Daoy (cell line): Measurements from ENCODE around the gene CELF5. TPM values are rescaled to one million over a fixed set of nuclear protein-coding genes. Genes with fewer than 3 reads are reported as not detected.
"Not testable (repeated sequence)": the region's sequence is repeated elsewhere in the genome, so short reads cannot be mapped to it uniquely, and the experiment has no call there.

ENCODE experiments used
- DNase-seq: peaks from one replicate; pipeline ENCODE4 v3.0.0-alpha.2; 2015; ENCODE audit warnings: low read depth
- total RNA-seq: library from RNA; depleted of rRNA; stranded (reverse); fragments of >200 nt; shearing (Covaris generic); gene quantifications from 2 replicates; pipeline ENCODE4 v1.2.3, GENCODE V29; 2014

The CELF5 gene
- total RNA-seq, 1 experiment from 2014 or later, result 0.06 TPM

DNA sequence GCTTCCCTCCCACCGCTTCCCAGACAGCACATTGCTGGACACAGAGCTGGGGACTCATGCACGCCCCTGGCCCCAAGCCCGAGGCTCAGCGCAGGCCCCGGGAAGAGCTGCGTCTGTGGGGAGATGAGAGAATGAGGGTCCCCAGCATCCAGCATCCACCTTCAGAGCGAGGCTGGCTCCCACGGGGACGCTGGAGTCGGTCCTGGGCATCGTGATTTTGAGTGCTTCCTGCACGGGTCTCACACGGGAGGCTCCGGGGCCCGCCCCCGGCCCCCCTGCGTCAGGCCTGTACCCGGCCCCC, 34.0 kb upstream of the CELF5 start:
- no peak for DNase-seq

DNA sequence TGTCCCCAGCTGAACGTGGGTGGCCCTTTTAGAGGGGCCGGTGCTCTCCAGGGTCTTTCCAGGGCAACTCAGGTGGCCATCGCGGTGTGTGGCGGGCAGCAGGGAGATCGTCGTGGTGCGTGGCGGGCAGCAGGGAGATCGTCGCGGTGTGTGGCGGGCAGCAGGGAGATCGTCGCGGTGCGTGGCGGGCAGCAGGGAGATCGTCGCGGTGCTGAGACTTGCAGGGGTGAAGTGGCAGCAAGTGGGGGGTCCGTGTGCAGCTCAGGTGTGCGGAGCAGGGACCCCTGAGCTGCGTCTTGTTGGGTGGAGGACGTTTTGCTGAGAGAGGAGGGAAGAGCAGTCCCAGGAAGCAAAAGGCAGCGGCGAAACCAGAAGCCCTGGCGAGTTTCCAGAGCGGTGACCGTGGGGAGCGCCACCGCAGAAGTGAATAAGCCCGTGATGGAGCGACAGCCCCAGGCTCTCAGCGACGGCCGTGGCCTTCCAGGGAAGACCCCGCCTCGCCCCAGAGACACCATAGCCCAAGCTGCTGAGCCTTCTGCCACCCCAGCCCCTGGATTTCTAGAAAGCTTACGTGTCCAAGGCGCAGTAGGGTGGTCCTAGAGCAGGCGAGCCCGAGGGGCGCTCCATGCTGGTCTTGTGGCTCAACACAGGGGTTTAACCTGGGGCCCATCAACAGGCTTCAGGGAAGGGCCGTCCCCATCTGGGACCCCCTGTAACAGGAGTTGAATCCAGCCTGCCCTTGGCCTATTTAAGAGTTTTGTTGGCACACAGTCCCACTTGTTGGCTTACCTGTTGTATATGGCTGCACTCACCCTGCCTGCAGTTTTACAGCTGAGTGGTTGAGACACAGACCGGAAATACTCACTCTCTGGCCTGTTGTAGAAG, 33.3 kb upstream of the CELF5 start:
- DNase-seq, result no peak

DNA sequence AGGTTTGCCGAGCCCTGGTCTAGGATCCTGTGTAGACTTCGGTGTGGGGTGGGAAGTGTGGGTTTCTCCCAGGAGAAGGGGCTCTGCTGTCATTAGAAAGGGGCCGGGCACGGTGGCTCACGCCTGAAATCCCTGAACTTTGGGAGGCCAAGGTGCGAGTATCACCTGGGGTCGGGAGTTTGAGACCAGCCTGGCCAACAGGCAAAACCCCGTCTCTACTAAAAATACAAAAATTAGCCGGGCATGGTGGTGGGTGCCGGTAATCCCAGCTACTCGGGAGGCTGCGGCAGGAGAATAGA, 32.7 kb upstream of the CELF5 start:
- not testable (repeated sequence) for DNase-seq

DNA sequence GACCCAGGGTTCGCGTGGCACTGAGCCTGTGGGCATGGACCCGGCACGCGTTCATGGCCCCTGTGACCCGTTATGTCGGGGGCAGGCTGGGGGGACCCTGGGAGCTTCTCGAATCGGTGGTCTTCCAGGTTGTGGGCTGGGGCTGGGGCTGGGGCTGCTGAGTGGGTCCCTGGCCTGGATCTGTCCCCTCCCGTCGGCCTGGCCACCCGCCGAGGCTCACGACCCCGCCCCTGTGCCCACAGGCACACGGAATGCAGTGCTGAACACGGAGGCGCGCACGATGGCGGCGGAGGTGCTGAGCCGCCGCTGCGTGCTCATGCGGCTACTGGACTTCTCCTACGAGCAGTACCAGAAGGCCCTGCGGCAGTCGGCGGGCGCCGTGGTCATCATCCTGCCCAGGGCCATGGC, 32.2 kb upstream of the CELF5 start:
- DNase-seq, result no peak

DNA sequence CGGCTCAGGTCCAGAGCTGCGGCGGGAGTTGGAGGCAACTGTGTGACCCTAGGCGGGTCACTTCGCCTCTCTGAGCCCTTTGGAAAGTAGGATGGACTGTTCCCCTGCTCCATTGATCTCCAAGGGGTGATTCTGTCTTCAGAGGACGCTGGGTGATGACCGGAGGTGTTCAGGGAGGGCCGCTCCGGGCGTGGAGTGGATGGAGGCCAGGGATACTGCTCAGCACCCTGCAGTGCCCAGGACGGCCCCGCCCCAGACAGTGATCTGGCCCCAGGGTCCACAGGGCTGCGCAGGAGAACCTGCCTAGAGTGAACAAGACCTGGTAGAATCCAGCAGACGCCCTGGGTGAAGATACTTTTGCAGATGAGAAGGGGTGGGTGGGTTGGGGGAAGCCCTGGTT, 31.8 kb upstream of the CELF5 start:
- no peak for DNase-seq

DNA sequence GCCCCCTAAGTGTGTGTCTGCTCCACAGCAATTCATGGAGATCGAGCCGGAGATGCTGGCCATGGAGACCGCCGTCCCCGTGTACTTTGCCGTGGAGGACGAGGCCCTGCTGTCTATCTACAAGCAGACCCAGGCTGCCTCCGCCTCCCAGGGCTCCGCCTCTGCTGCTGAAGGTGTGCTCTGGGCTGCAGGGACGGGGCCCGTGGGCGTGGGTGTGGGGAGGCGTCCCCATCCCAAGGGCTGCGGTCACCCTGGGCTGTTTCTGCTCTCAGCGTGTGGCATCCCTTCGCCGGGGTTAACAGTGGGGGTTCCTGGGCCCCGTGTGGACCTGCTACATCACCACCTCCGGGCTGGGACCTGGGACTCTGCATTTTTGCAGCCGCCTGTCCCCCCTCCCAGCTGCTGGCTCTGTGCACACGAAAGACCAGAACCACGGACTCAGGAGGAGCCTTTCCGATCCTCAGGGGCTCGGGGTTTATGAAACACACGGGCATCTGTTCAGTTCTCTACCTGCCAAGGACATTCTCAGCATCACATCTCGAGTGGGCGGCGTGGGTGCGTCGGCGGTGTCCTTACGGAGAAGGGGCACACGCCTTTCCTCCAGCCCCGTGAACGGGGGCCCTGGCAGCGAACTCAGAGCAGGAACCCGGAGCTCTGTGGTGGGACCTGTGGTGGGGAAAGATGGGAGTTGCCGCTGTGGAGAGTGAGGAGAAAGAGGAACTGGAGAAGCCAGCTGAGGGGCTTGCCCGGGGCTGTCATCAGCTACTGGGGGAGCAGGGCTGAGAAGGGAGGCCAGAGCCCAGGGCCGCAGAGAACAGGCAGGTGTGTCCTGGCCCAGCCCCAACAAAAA, 31.0 kb upstream of the CELF5 start:
- no peak for DNase-seq

DNA sequence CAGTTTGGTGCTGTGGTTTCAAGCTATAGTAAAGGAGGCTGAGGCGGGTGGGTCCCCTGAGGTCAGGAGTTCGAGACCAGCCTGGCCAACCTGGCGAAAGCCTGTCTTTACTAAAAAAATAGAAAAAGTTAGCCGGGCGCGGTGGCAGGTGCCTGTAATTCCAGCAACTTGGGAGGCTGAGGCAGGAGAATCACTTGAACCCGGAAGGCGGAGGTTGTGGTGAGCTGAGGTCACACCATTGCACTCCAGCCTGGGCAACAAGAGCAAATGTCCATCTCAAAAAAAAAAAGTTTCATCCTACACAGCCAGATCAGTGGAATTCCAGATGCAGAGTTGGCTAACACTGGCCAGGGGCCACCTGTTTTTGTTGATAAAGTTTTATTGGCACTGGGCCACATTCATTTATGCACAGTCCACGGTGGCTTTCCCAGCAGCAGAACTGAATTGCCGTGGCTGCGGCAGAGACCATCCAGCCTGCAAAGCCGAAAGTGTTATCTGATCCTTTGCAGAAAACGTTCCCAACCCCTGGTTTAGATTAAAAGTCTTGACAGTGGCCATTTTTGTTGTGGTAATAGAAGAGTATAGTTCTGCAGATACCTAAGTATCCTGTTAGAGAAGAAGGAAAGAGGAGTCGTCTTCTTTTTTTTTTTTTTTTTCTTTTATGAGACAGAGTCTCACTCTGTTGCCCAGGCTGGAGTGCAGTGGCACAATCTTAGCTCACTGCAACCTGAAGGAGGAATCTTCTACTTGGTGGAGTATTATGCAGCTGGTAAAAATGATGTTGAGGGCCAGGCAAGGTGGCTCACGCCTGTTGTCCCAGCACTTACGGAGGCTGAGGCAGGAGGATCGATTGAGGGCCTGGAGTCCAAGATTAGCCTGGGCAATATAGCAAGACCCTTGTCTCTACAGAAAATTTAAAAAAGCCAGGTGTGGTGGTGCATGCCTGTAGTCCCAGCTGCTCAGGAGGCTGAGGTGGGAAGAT, 30.1 kb upstream of the CELF5 start:
- DNase-seq, result no peak

DNA sequence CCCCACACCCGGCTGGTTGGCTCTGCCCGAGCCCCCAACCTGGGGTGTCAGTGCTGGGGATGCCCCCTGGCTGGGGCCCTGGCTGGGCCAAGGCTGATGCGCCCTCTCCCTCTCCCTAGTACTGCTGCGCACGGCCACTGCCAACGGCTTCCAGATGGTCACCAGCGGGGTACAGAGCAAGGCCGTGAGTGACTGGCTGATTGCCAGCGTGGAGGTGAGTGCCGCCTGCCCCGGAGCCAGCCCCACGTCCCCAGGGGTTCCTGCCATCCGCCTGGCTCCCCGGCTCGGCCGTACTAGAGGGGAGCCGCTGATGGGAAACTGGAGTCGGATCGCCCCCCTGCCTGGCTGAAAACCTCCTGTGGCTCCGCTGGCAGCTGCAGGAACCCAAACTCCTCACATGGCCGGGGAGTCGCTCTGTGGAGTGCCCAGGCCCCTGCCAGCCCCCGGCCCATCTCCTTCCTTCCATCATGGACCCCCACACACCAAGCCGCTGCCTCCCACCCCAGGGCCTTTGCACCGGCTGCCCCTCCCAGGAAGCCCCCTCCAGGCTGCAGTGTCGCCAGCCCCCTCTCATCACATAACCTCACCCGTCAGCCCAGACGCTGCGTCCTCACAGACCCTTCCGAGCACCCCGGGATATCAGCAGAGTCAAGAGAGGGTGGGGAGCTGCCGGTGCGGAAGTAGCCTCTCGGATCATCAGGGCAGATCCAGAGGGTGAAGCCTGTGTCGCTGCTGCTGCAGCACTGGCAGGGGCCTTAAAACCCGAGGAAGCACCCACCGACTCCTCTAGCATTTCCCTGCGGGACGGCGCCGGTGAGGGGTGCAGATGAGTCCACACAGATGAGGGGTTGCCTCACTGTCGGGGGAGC, 28.2 kb upstream of the CELF5 start:
- DNase-seq, result no peak

DNA sequence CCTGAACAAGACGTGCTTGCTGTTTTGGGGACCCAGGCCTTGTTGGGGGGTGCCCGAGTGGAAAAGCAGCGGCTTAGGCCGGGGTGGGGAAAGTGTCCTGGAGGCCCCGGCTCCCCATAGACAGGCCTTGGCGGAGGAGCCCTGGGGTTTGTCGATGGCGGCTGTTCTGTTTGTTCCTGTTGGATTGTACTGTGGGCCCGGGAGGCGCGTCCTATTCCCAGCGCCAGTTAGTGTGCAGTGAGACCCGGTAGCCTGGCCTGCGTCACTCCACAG, 27.6 kb upstream of the CELF5 start:
- DNase-seq, result no peak

DNA sequence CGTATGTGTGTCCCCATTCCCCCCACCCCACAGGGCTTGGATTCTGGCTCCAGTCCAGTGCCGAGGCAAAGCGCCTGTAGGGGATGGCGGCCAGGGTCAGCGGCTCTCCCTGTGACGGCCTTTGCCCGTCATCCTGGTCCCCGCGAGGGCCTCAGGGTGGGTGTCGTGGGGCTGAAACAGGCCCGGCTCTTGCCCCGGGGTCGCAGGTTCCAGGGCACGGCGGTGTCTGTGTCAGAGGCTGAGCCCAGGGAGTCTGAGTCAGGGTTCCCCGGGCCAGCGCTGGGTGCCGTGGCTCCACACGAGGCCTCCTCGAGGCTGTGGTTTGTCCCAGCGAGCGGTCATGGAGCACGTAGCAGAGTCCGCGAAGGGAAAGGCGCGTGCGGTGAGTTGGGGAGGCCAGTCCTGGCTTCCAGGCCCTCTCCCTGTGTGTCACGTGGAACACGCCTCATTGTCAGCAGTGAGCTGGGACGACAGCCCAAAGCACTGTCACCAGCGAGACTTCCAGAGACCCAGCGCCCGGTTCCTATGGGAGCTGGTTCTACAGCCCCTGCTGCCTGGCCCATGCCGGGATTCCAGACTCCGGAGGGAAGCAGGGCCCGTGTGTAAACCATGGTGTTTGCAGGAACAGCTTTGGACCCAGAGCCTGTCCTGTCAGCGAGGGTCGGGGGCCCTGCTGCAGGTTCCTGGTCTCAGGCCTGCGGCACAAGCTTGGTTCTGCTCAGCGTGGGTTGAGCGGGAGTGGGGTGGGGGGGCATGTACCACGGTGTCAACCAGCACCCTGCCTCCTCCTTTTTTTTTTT, 25.4 kb upstream of the CELF5 start:
- no peak for DNase-seq

DNA sequence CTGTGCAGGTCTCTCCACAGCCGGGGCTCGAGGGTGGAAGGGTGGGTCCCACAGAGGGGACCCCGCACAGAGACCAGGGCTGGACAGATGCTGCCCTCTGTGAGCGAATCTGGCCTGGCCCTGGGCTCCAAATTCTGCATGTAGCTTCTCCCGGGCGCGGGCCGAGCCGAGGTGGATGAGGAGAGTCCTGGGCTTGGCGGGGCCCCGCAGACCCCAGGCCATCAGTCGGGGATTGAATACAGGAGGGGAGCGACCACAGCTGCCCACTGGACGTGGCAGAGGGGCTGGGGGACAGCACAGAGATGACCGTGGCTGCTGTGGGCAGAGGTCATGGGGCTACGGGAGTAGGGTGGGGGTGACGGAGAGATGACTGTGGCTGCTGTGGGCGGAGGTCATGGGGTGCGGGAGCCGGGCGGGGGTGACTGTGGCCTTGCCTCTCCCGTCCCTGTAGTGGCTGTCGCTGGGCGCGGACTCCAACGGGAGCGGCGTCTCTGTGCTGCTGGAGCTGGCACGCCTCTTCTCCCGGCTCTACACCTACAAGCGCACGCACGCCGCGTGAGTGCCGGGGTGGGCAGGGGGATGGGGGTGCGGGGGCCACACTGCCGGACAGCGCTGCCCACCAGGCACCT, 23.3 kb upstream of the CELF5 start:
- no peak for DNase-seq

DNA sequence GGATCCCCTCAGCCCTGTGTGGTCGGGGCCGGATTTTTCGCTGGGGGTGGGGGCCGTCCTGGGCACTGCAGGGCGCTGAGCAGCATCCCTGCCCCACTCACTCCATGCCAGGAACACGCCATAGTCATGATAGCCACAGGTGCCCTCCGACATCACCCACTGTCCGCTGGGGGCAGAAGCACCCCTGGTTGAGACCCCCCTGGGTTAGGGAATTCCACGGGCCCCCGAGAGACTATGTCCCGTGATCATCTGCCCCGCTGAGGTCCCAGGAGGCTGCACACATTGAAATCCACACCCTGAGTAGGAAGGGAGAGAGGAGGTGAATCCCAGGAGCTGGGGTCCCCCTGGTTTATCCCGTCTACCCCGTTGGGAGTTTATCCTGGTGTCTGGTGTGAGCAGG, 22.6 kb upstream of the CELF5 start:
- DNase-seq, result no peak

DNA sequence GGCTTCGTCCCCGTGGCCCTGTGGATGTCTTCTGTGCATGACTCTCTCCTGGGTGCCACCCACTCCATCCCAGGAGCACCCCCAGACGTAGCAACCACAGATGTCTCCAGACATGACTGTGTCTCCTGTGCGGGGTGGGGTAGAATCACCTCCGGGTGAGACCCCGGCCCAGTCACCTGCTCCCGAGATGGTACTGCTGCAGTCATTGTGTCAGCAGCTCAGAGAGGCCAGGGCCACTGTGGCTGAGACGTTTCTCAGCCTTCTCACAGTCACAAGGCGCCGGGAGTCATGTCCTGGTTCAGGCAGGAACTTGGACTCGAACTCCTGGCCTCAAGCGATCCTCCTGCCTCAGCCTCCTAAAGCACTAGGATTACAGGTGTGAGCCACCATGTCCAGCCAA, 22.1 kb upstream of the CELF5 start:
- no peak for DNase-seq

DNA sequence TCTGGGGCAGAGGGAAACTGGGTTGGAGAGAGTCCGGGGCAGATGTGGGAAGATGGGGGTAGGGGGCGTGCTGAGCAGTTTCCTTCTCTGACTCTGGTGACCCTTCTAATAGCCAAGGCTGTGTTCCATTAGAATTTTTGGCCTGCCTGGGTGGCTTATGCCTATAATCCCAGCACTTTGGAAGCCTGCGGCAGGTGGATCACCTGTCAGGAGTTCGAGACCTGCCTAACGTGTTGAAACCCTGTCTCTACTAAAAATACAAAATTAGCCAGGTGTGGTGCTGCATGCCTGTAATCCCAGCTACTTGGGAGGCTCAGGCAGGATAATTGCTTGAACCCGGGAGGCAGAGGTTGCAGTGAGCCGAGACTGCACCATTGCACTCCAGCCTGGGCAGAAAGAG, 21.6 kb upstream of the CELF5 start:
- DNase-seq, result not testable (repeated sequence)

DNA sequence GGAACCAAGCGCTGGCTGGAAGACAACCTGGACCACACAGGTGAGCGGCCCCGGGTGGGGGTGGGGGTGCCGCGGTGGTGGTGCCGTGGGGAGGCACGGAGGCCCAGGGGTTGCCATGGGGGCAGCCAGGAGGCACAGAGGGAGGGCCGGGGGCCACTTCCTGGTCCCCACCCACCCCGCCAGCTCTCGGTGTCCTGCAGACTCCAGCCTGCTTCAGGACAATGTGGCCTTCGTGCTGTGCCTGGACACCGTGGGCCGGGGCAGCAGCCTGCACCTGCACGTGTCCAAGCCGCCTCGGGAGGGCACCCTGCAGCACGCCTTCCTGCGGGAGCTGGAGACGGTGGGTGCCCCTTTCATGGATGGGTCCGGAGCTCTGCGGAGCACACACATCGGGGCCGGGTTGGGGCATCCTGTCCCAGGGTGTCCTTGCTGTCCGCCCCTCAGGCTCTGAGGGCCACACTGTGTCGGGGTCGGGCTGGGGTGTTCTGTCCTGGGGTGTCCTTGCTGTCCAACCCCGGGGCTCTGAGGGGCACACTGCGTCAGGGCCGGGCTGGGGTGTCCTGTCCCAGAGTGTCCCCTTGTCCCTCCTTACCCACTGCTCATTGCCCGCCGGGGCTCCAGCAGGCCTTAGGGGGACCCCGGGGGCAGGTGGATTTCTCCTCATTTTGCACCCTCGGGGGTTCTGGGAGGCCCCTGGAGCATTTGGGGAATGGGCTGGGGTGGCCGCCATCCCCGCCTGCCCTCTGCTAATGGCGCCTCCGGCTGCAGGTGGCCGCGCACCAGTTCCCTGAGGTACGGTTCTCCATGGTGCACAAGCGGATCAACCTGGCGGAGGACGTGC, 20.4 kb upstream of the CELF5 start:
- DNase-seq, result no peak

DNA sequence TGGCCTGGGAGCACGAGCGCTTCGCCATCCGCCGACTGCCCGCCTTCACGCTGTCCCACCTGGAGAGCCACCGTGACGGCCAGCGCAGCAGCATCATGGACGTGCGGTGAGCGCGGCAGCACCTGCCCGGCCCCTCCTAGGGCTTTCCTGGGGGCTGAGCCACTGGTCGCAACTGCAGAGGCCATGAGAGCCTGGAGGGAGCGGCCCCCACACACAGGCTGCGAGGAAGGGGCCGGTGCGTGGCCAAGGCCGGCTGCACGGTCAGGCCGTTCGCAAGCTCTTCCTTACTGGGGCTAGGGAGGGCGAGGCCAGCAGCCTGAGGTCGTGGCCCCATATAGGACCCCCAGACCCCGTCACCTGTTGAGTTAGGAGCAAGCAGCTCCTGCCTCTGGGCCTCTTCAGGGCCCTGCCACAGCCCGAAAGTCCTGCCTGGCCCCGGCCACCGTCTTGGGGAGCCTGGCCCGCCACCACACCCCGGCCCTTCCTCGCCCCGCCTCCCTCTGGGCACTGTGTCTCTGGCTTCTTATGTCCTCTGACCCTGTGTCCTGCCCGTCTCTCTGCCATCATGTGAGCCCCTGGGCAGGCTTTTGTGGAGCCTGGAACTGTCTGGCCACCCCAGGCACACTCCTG, 19.7 kb upstream of the CELF5 start:
- no peak for DNase-seq

DNA sequence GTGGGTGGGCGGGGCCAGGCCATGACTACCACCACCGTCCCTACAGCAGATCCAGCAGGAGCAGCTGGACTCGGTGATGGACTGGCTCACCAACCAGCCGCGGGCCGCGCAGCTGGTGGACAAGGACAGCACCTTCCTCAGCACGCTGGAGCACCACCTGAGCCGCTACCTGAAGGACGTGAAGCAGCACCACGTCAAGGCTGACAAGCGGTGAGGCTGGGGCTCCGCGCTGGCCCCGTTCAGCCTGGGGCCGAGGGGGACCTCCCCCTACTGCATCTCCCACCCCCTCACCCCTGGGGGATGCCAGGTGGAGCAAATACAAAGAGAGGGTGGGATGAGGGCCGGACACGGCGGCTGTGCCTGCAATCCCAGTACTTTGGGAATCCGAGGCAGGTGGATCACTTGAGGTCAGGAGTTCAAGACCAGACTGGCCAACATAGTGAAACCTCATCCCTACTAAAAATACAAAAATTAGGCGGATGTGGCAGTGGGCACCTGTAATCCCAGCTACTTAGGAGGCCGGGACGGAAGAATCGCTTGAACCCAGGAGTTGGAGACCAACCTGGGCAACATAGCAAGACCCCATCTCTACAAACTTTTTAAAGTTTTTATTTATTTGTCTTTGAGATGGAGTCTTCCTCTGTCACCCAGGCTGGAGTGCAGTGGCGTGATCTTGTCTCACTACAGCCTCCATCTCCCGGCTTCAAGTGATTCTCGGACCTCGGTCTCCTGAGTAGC, 18.1 kb upstream of the CELF5 start:
- no peak for DNase-seq
